ENCODE measurements around the gene SCARB1. TPM values are rescaled to one million over a fixed set of nuclear protein-coding genes. Genes with fewer than 3 reads are reported as not detected.

SCARB1 gene, protein sequence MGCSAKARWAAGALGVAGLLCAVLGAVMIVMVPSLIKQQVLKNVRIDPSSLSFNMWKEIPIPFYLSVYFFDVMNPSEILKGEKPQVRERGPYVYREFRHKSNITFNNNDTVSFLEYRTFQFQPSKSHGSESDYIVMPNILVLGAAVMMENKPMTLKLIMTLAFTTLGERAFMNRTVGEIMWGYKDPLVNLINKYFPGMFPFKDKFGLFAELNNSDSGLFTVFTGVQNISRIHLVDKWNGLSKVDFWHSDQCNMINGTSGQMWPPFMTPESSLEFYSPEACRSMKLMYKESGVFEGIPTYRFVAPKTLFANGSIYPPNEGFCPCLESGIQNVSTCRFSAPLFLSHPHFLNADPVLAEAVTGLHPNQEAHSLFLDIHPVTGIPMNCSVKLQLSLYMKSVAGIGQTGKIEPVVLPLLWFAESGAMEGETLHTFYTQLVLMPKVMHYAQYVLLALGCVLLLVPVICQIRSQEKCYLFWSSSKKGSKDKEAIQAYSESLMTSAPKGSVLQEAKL
- 9.7 and 10.4 TPM in 2 replicates for total RNA-seq

DNA sequence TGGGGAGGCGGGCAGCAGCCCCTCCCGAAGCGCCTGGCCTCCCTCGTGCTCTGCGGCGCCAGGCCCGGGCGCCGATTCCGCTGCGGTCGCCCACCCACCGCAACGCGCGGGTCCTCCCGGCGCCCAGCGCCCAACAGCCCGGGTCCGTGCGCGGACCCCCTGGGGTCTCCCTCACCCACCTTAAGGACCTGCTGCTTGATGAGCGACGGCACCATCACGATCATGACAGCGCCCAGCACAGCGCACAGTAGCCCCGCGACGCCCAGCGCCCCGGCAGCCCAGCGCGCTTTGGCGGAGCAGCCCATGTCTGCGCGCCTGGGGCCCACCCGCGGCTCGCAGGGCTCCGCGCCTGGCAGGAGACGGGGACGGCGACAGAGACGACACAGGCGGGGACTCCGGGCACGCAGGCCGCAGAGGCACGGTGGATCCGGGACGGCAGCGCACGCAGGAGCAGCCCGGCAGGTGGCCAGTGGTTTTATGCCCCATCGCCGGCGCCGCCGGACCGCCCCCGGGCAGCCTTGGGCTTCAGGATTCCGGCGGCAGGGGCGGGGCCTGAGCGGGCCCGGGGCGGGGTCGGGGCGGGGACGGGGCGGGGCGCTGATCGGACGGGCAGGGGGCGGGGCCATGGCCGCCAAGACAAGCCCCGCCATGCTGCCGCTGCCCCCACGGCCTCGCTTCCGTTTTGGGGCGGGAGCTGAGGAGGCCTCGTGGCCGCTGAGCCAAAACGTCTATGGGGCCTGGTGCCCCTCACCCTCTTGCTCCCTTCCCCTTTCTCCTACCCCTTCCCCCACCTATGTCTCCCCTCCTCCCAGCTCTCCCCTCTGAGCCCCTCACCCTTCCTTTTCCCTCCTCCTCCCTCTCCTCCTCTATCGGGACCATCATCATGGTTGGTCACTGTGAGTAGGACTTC is at the start of gene SCARB1:
Gene SCARB1, minus strand, starts transcription at position 449 of the 910 bp plus-strand sequence. Its CDS starts 144 bp downstream, at position 305.

Other genes with a start within 250 kb of the SCARB1 start
- gene UBC, start 50.8 kb upstream of the SCARB1 start, total RNA-seq = 2,074 and 3,468 TPM in 2 replicates
- gene DHX37, start 125.3 kb upstream of the SCARB1 start, total RNA-seq = 11.9 and 15.4 TPM in 2 replicates
- gene BRI3BP, start 129.8 kb upstream of the SCARB1 start, total RNA-seq = 2.6 and 3.6 TPM in 2 replicates
- gene AACS, start 201.6 kb upstream of the SCARB1 start, total RNA-seq = 26.1 and 31.4 TPM in 2 replicates